ENCODE results near the gene SF1.

- no peak for TF ChIP-seq SP1 (IDR thresholded peaks at IDR 0.05)
- TF ChIP-seq ELF4 (IDR thresholded peaks at IDR 0.05), result no peak
- TF ChIP-seq SUZ12 (IDR thresholded peaks at IDR 0.05), result no peak
These were observed 24.8 kb downstream of the SF1 start for GRCh38 chr11:64753380-64754123.
